Endothelial cell of umbilical vein (primary cell): ENCODE measurements around the gene HTT.

Experiments
- CTCF ChIP-seq, 2 donors: IDR thresholded peaks; 1 replicate in 1 of 2; 2 replicates in 1 of 2; pipeline ENCODE4 v1.5.1; 2011; ENCODE audit warnings: low read length in 2 of 2, mild to moderate bottlenecking in 2 of 2, moderate library complexity in 2 of 2, control low read depth in 1 of 2, inconsistent platforms in 1 of 2, low read depth in 1 of 2; ENCODE audit not compliant: insufficient read depth in 1 of 2; ENCODE audit errors: extremely low read depth in 1 of 2
- EZH2 ChIP-seq: IDR thresholded peaks from 2 replicates; pipeline ENCODE4 v1.6.1; 2012; ENCODE audit warnings: borderline replicate concordance, low read depth, mild to moderate bottlenecking, moderate library complexity, low read length, inconsistent platforms; ENCODE audit not compliant: severe bottlenecking
- MYC ChIP-seq: IDR thresholded peaks from one replicate; pipeline ENCODE4 v1.6.1; 2011; ENCODE audit warnings: mild to moderate bottlenecking, low read depth, low read length
- POLR2A ChIP-seq: IDR thresholded peaks from 2 replicates; pipeline ENCODE4 v1.6.1; 2012; ENCODE audit warnings: low read depth, mild to moderate bottlenecking, control low read depth, low read length
- POLR2AphosphoS5 ChIP-seq: IDR thresholded peaks from 2 replicates; pipeline ENCODE4 v1.6.1; 2012; ENCODE audit warnings: low read depth, mild to moderate bottlenecking, control low read depth, low read length, moderate library complexity; ENCODE audit not compliant: insufficient read depth

- no peak for TF ChIP-seq EZH2
- no peak for TF ChIP-seq POLR2A
- no peak for TF ChIP-seq POLR2AphosphoS5
- TF ChIP-seq CTCF (IDR thresholded peaks at IDR 0.05; ENCODE audit: extremely low read depth in 1 of 2, insufficient read depth in 1 of 2, low read depth in 1 of 2, low read length in 2 of 2): no peak
- TF ChIP-seq MYC: no peak
Measured at GRCh38 chr4:3044870-3045819, 29.3 kb upstream of the HTT start.
